HEK293 (cell line): ENCODE data around the gene KLC4.

Experiments used
- CTCF ChIA-PET: fragments of 350-600 bp; formaldehyde crosslinking; extraction: SDS; loops from one replicate; lab custom pipeline; 2021; ENCODE audit warnings: antibody characterized with exemption; lab: Yijun Ruan, JAX
- POLR2A ChIA-PET: fragments of 300-600 bp; formaldehyde crosslinking; extraction: SDS; loops from one replicate; lab custom pipeline; 2020; ENCODE audit warnings: antibody characterized with exemption, inconsistent platforms; lab: Yijun Ruan, JAX
- H3K27ac ChIP-seq: fragments of 200-500 bp; sonication (Bioruptor generic); 2 replicates; pipeline ENCODE4 v1.5.1; 2014; ENCODE audit warnings: low read depth, low read length, control low read depth, inconsistent platforms; ENCODE audit errors: extremely low read depth
- H3K36me3 ChIP-seq, 2 experiments: fragments of 200-500 bp in 1 of 2; sonication (Bioruptor generic) in 1 of 2; 1 replicate in 1 of 2; 2 replicates in 1 of 2; pipeline ENCODE4 v1.5.1; 2014 to 2017; ENCODE audit warnings: inconsistent platforms in 2 of 2, low read length in 2 of 2; ENCODE audit not compliant: control insufficient read depth in 2 of 2, insufficient read depth in 1 of 2
- H3K4me1 ChIP-seq: fragments of 200-500 bp; sonication (Bioruptor generic); 2 replicates; pipeline ENCODE4 v1.5.1; 2014; ENCODE audit warnings: mild to moderate bottlenecking, low read length, inconsistent platforms; ENCODE audit not compliant: control insufficient read depth, insufficient read depth
- H3K4me3 ChIP-seq: 2 replicates; pipeline ENCODE4 v1.5.1; 2011; ENCODE audit warnings: low read depth, mild to moderate bottlenecking, control low read depth, low read length, moderate library complexity
- H3K9me3 ChIP-seq: fragments of 200-500 bp; sonication (Bioruptor generic); 2 replicates; pipeline ENCODE4 v1.5.1; 2014; ENCODE audit warnings: low read depth, low read length, inconsistent platforms; ENCODE audit not compliant: control insufficient read depth, insufficient read depth
- EGR2 ChIP-seq: fragments of 450-650 bp; formaldehyde crosslinking; IDR thresholded peaks from 2 replicates; pipeline ENCODE4 v1.5.1; 2016; ENCODE audit warnings: low read depth, missing biosample characterization, missing genetic modification characterization
- MZF1 ChIP-seq: fragments of 450-650 bp; formaldehyde crosslinking; IDR thresholded peaks from 2 replicates; pipeline ENCODE4 v1.5.1; 2017; ENCODE audit warnings: missing biosample characterization, missing genetic modification characterization, borderline replicate concordance
- ZBTB20 ChIP-seq: fragments of 450-650 bp; formaldehyde crosslinking; IDR thresholded peaks from 2 replicates; pipeline ENCODE4 v1.5.1; 2016; ENCODE audit warnings: missing biosample characterization, missing genetic modification characterization
- ZBTB21 ChIP-seq: fragments of 450-650 bp; formaldehyde crosslinking; IDR thresholded peaks from 2 replicates; pipeline ENCODE4 v1.5.1; 2017; ENCODE audit warnings: missing biosample characterization, missing genetic modification characterization
- ZNF214 ChIP-seq: fragments of 450-650 bp; formaldehyde crosslinking; IDR thresholded peaks from 2 replicates; pipeline ENCODE4 v1.5.1; 2017; ENCODE audit warnings: missing biosample characterization, mild to moderate bottlenecking, missing genetic modification characterization, borderline replicate concordance
- ZNF274 ChIP-seq, 2 experiments: fragments of 200-500 bp in 1 of 2; fragments of 450-650 bp in 1 of 2; sonication (Bioruptor generic) in 1 of 2; formaldehyde crosslinking in 1 of 2; IDR thresholded peaks; 2 replicates each; pipeline versions ENCODE4 v1.5.1 to v1.6.1; 2014 to 2016; ENCODE audit warnings: borderline replicate concordance in 1 of 2, inconsistent platforms in 1 of 2, low read length in 1 of 2, missing biosample characterization in 1 of 2, missing genetic modification characterization in 1 of 2
- ZNF292 ChIP-seq: fragments of 450-650 bp; formaldehyde crosslinking; IDR thresholded peaks from 2 replicates; pipeline ENCODE4 v1.5.1; 2016; ENCODE audit warnings: low read depth, missing biosample characterization, missing genetic modification characterization, borderline replicate concordance
- ZNF335 ChIP-seq: fragments of 450-650 bp; formaldehyde crosslinking; conservative IDR thresholded peaks from 2 replicates; pipeline ENCODE4 v1.5.1; 2016; ENCODE audit warnings: missing biosample characterization, missing genetic modification characterization
- ZNF514 ChIP-seq: fragments of 450-650 bp; formaldehyde crosslinking; IDR thresholded peaks from 2 replicates; pipeline ENCODE4 v1.5.1; 2016; ENCODE audit warnings: missing biosample characterization, missing genetic modification characterization
- ZNF530 ChIP-seq: fragments of 450-650 bp; formaldehyde crosslinking; IDR thresholded peaks from 2 replicates; pipeline ENCODE4 v1.5.1; 2016; ENCODE audit warnings: low read depth, missing biosample characterization, missing genetic modification characterization
- ZNF658 ChIP-seq: fragments of 450-650 bp; formaldehyde crosslinking; IDR thresholded peaks from 2 replicates; pipeline ENCODE4; 2016; ENCODE audit warnings: missing biosample characterization, missing genetic modification characterization
- ZXDB ChIP-seq: fragments of 450-650 bp; formaldehyde crosslinking; IDR thresholded peaks from 2 replicates; pipeline ENCODE4 v1.5.1; 2016; ENCODE audit warnings: missing biosample characterization, missing genetic modification characterization
- TF ChIP-seq, protein P1 (sequence below): fragments of 450-650 bp; formaldehyde crosslinking; IDR thresholded peaks from 2 replicates; pipeline ENCODE4 v1.5.1; 2017; ENCODE audit warnings: missing biosample characterization, mild to moderate bottlenecking, missing genetic modification characterization, moderate library complexity
- TF ChIP-seq, protein P2 (sequence below): fragments of 450-650 bp; formaldehyde crosslinking; IDR thresholded peaks from 2 replicates; pipeline ENCODE4 v1.5.1; 2016; ENCODE audit warnings: missing biosample characterization, missing genetic modification characterization
- TF ChIP-seq, protein P3 (sequence below): fragments of 450-650 bp; formaldehyde crosslinking; IDR thresholded peaks from 2 replicates; pipeline ENCODE4 v1.5.1; 2016; ENCODE audit warnings: missing biosample characterization, missing genetic modification characterization
- TF ChIP-seq, protein P4 (sequence below): fragments of 450-650 bp; formaldehyde crosslinking; IDR thresholded peaks from 2 replicates; pipeline ENCODE4 v1.5.1; 2016; ENCODE audit warnings: missing biosample characterization, missing genetic modification characterization
- TF ChIP-seq, protein P5 (sequence below): fragments of 450-650 bp; formaldehyde crosslinking; IDR thresholded peaks from 2 replicates; pipeline ENCODE4 v1.5.1; 2016; ENCODE audit warnings: missing biosample characterization, missing genetic modification characterization

The KLC4 gene

DNA sequence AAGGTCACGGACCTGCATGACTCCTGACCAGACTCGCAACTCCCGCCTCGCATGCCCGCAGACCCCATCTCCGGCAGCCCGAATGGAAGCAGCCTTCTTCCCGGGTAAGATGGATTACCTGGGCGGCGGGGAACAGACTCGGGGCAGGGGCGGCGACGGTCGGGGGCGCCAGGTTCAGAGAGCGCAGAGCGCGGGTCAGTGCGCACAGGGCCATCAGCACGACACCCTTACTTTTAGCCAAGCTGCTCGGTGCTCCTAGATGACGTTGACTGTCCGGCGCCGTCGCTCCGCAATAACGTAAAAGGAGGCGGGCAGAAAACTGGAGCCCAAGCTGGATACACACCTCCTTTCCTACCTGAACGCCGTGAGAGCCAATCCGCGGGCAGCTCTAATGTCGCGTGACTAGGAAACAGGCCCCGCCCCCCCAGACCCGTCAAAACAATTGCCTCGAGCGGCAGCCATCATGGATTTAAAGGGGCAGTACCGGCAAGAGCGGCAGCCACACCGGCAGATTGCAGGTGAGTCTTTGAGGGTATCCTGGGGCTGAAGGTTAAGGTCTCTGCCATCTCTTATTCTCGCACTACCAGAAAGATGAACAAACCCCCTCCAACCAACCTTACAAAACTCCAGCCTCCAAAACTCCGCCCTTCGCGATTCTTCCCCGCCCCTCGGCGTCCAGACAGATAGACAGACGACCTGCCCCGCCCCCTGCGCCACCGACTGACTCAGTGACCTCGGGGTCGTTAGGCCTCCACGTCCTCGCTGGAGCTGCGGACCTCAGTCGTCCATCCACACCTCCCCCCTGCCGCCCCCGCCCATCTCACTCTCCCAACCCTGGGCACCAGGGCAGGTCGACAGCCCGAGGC lies at the start of gene KLC4, which contains the start of gene MRPL2 (continued):
- TF ChIP-seq ZNF274 (IDR thresholded peaks at IDR 0.05; ENCODE audit: low read length) (no peak), ZNF274 (tag by site-specific recombination; IDR thresholded peaks at IDR 0.05; ENCODE audit: borderline replicate concordance) (no peak), ZNF214 (tag by site-specific recombination) (no peak), ZXDB (tag by site-specific recombination) (0 out of 2 replicates have a peak, but pooled peaks have one; percentile 51), ZNF530 (tag by site-specific recombination) (no peak), ZBTB20 (0 out of 2 replicates have a peak, but pooled peaks have one; percentile 10), ZNF514 (no peak)
- TF ChIP-seq, protein P1, sequence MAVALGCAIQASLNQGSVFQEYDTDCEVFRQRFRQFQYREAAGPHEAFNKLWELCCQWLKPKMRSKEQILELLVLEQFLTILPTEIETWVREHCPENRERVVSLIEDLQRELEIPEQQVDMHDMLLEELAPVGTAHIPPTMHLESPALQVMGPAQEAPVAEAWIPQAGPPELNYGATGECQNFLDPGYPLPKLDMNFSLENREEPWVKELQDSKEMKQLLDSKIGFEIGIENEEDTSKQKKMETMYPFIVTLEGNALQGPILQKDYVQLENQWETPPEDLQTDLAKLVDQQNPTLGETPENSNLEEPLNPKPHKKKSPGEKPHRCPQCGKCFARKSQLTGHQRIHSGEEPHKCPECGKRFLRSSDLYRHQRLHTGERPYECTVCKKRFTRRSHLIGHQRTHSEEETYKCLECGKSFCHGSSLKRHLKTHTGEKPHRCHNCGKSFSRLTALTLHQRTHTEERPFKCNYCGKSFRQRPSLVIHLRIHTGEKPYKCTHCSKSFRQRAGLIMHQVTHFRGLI (tag by site-specific recombination): no peak

DNA sequence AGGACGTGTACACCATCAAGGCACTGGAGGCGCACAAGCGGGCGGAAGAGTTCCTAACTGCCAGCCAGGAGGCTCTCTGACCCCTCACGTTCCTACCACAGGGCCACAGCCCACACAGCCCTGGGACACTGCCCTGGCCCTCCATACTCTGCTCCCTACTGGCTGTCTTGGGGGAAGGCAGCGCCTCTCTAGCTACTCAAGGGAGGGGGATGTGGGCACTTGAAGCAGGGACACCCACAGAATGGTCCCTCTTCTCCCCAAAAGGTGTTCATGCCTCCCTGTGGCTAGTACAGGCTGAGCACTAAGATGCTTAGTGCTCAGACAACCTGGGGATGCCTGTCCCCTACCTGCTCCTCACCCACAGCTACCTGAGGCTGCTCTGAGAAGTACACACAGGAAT lies 48.2 kb upstream of the KLC4 start:
- no peak overlapping the region for H3K27ac ChIP-seq
- CTCF ChIA-PET: interaction anchor here (0.6 to 4.5 kb wide), 7 partner anchors 9 to 134 kb away, joined by 3 to 30 read pairs (median 4); partner anchors contain the start of genes PPP2R5D and RRP36
- TF ChIP-seq EGR2 (tag by site-specific recombination) (no peak), MZF1 (tag by site-specific recombination) (peak; percentile 77; the same call in 1 of the 2 replicates)
- POLR2A ChIA-PET: interaction anchor here (1.0 to 1.6 kb wide), 5 partner anchors 10 to 132 kb away, joined by 3 to 10 read pairs (median 4); partner anchors contain the start of genes CNPY3, PPP2R5D and RRP36
- H3K4me1 ChIP-seq: peaks cover 12% of the 10 kb centered on the region
- H3K9me3 ChIP-seq: no peaks in the 10 kb centered on the region
- no peak overlapping the region for H3K4me3 ChIP-seq
- peaks cover 31 to 72% of the 10 kb centered on the region in 2 experiments for H3K36me3 ChIP-seq

DNA sequence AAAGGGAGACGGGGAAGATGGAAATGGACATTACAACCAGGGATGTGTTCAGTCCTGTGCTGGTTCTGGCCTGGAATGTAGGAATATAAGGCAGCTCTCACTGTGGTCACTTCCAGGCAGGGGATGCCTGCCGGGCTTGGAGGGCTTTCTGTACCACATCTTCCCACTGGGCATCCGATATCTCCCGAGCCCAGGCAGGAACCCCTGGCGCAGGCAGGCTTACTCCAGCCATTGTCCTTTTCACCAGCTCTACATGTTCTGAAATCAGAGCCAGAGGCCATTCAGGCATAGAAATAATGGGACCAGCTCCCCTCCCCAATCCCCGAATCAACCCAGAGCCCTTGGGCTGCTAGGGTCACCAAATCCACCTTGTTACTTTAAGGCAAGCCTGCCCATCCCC lies 47.1 kb upstream of the KLC4 start:
- ChIA-PET POLR2A (interaction anchor here (1.1 to 4.6 kb wide), 10 partner anchors 9 to 83 kb away, joined by 3 to 66 read pairs (median 36); partner anchors contain the start of genes CNPY3, CUL7, PEX6 and PPP2R5D), CTCF (interaction anchor here (2.6 kb wide), 1 partner anchor 131 kb away, joined by 14 read pairs; no protein-coding TSS in a partner anchor)
- no peak for TF ChIP-seq ZNF292 (tag by site-specific recombination)
- TF ChIP-seq, protein P2, sequence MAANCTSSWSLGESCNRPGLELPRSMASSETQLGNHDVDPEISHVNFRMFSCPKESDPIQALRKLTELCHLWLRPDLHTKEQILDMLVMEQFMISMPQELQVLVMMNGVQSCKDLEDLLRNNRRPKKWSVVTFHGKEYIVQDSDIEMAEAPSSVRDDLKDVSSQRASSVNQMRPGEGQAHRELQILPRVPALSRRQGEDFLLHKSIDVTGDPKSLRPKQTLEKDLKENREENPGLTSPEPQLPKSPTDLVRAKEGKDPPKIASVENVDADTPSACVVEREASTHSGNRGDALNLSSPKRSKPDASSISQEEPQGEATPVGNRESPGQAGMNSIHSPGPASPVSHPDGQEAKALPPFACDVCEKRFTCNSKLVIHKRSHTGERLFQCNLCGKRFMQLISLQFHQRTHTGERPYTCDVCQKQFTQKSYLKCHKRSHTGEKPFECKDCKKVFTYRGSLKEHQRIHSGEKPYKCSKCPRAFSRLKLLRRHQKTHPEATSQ: no peak
- peak overlapping the region; percentile 1; the same call in 1 of the 2 replicates for H3K4me3 ChIP-seq
- H3K36me3 ChIP-seq: peaks cover 26 to 71% of the 10 kb centered on the region in 2 experiments
- peaks cover 12% of the 10 kb centered on the region for H3K4me1 ChIP-seq
- 0 out of 2 replicates have a peak overlapping the region, but pooled peaks have one; percentile 76 for H3K27ac ChIP-seq
- no peaks in the 10 kb centered on the region for H3K9me3 ChIP-seq

DNA sequence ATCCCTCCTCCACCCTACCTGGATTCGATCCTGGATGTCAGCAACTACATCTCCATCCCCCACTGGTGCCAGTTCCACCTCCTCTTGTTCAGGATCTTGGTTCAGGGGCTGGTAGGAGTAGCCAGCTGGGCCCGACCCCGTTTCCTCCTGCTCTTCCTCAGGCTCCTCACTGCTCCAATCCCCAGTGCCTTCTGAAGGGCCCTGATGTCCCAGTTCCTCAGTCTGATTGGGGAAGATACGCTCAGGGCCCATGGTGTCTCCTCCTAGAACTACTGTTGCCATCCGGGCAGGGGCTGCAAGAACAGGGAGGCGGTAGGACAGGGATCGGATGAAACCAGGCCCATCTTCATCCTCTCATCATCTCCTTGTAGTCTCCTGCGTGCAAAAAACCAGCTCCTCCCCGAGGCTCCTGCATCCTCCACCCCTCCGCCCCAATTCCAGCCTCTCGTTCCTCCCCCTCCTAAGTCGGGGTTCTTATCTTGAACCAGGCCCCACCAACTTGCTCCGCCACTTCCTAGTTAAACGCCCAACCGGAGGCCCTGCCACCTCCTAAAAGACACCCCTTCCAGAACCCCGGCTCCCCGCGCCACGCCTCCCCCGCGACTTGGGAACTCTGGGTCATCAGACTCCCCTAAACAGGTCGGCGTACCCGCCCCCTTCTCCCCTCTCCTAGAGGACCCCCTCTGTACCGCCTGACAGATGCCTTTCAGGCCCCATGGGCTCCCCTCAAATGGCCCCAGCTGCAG lies 46.2 kb upstream of the KLC4 start:
- H3K4me1 ChIP-seq: peaks cover 12% of the 10 kb centered on the region
- H3K9me3 ChIP-seq: no peaks in the 10 kb centered on the region
- H3K27ac ChIP-seq: peak overlapping the region; percentile 76
- ChIA-PET POLR2A (interaction anchor here (0.6 to 4.6 kb wide), 28 partner anchors 10 to 1180 kb away, joined by 3 to 66 read pairs (median 6); partner anchors contain the start of genes CNPY3, CUL7, CUL9 and KLC4), CTCF (interaction anchor here (0.6 to 2.6 kb wide), 5 partner anchors 8 to 351 kb away, joined by 3 to 14 read pairs (median 4); no protein-coding TSS in a partner anchor)
- peak overlapping the region; percentile 70 for H3K4me3 ChIP-seq
- H3K36me3 ChIP-seq: peaks cover 25 to 71% of the 10 kb centered on the region in 2 experiments
- TF ChIP-seq ZNF335 (peak; percentile 73), ZBTB21 (tag by site-specific recombination) (peak; percentile 45; the same call in 1 of the 2 replicates), ZNF658 (tag by site-specific recombination) (no peak)
- TF ChIP-seq, protein P3, sequence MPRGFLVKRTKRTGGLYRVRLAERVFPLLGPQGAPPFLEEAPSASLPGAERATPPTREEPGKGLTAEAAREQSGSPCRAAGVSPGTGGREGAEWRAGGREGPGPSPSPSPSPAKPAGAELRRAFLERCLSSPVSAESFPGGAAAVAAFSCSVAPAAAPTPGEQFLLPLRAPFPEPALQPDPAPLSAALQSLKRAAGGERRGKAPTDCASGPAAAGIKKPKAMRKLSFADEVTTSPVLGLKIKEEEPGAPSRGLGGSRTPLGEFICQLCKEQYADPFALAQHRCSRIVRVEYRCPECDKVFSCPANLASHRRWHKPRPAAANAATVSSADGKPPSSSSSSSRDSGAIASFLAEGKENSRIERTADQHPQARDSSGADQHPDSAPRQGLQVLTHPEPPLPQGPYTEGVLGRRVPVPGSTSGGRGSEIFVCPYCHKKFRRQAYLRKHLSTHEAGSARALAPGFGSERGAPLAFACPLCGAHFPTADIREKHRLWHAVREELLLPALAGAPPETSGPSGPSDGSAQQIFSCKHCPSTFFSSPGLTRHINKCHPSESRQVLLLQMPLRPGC (tag by site-specific recombination): 0 out of 2 replicates have a peak, but pooled peaks have one; percentile 19
- TF ChIP-seq, protein P4, sequence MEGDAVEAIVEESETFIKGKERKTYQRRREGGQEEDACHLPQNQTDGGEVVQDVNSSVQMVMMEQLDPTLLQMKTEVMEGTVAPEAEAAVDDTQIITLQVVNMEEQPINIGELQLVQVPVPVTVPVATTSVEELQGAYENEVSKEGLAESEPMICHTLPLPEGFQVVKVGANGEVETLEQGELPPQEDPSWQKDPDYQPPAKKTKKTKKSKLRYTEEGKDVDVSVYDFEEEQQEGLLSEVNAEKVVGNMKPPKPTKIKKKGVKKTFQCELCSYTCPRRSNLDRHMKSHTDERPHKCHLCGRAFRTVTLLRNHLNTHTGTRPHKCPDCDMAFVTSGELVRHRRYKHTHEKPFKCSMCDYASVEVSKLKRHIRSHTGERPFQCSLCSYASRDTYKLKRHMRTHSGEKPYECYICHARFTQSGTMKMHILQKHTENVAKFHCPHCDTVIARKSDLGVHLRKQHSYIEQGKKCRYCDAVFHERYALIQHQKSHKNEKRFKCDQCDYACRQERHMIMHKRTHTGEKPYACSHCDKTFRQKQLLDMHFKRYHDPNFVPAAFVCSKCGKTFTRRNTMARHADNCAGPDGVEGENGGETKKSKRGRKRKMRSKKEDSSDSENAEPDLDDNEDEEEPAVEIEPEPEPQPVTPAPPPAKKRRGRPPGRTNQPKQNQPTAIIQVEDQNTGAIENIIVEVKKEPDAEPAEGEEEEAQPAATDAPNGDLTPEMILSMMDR (tag by site-specific recombination): no peak
- TF ChIP-seq, protein P5, sequence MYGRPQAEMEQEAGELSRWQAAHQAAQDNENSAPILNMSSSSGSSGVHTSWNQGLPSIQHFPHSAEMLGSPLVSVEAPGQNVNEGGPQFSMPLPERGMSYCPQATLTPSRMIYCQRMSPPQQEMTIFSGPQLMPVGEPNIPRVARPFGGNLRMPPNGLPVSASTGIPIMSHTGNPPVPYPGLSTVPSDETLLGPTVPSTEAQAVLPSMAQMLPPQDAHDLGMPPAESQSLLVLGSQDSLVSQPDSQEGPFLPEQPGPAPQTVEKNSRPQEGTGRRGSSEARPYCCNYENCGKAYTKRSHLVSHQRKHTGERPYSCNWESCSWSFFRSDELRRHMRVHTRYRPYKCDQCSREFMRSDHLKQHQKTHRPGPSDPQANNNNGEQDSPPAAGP: peak; percentile 42; the same call in 1 of the 2 replicates
